Nephron (organoid): ENCODE data around the gene SLC13A3.

Source experiments
- H3K27ac Mint-ChIP-seq, 3 experiments: 2 replicates each; pipeline ENCODE4 v1.8.0; 2020; ENCODE audit warnings: mixed read lengths in 3 of 3, mild to moderate bottlenecking in 2 of 3, moderate library complexity in 1 of 3
- H3K27me3 Mint-ChIP-seq: 2 replicates; pipeline ENCODE4 v1.8.0; 2021; ENCODE audit warnings: low read depth, mild to moderate bottlenecking, moderate library complexity, mixed read lengths
- H3K36me3 Mint-ChIP-seq: 2 replicates; pipeline ENCODE4 v1.8.0; 2020; ENCODE audit warnings: low read depth, mixed read lengths
- H3K4me1 Mint-ChIP-seq: 2 replicates; pipeline ENCODE4 v1.8.0; 2020; ENCODE audit warnings: mixed read lengths
- H3K4me3 Mint-ChIP-seq, 3 experiments: 2 replicates each; pipeline ENCODE4 v1.8.0; 2020; ENCODE audit warnings: mild to moderate bottlenecking in 3 of 3, mixed read lengths in 3 of 3, moderate library complexity in 2 of 3
- H3K9me3 Mint-ChIP-seq: 2 replicates; pipeline ENCODE4 v1.8.0; 2020; ENCODE audit warnings: mixed read lengths
- CTCF ChIP-seq, 3 experiments: fragments of 200-600 bp; sonication (generic); IDR thresholded peaks; one replicate each; pipeline ENCODE4 v1.5.0; 2021; ENCODE audit warnings: antibody characterized with exemption in 3 of 3; ENCODE audit not compliant: unreplicated experiment in 3 of 3

SLC13A3 gene

GRCh38 chr20:46642265-46642968, 8.8 kb downstream of the SLC13A3 start:
- H3K4me3 Mint-ChIP-seq: no peak overlapping the region
- H3K4me1 Mint-ChIP-seq: peaks cover 5% of the 10 kb centered on the region
- H3K9me3 Mint-ChIP-seq: no peaks in the 10 kb centered on the region
- H3K27ac Mint-ChIP-seq: no peak overlapping the region
- H3K36me3 Mint-ChIP-seq: no peaks in the 10 kb centered on the region
- no peaks in the 10 kb centered on the region for H3K27me3 Mint-ChIP-seq
- TF ChIP-seq CTCF (IDR thresholded peaks at IDR 0.05; ENCODE audit: unreplicated experiment in 3 of 3): no peak

- H3K9me3 Mint-ChIP-seq: no peaks in the 10 kb centered on the region
- H3K4me1 Mint-ChIP-seq: no peaks in the 10 kb centered on the region
- TF ChIP-seq CTCF (IDR thresholded peaks at IDR 0.05; ENCODE audit: unreplicated experiment in 3 of 3): no peak
- no peaks in the 10 kb centered on the region for H3K36me3 Mint-ChIP-seq
- no peak overlapping the region for H3K4me3 Mint-ChIP-seq
- H3K27me3 Mint-ChIP-seq: no peaks in the 10 kb centered on the region
- H3K27ac Mint-ChIP-seq: no peak overlapping the region
These were observed 9.8 kb downstream of the SLC13A3 start for GRCh38 chr20:46641424-46641823.

GRCh38 chr20:46640536-46641311, 10.5 kb downstream of the SLC13A3 start:
- H3K27me3 Mint-ChIP-seq: no peaks in the 10 kb centered on the region
- TF ChIP-seq CTCF (IDR thresholded peaks at IDR 0.05; ENCODE audit: unreplicated experiment in 3 of 3): no peak
- H3K9me3 Mint-ChIP-seq: no peaks in the 10 kb centered on the region
- no peaks in the 10 kb centered on the region for H3K4me1 Mint-ChIP-seq
- no peaks in the 10 kb centered on the region for H3K36me3 Mint-ChIP-seq
- H3K4me3 Mint-ChIP-seq: no peak overlapping the region
- H3K27ac Mint-ChIP-seq: no peak overlapping the region

- Mint-ChIP-seq H3K9me3 (no peaks in the 10 kb centered on the region), H3K4me1 (no peaks in the 10 kb centered on the region), H3K27ac (no peak overlapping the region), H3K36me3 (no peaks in the 10 kb centered on the region), H3K27me3 (no peaks in the 10 kb centered on the region), H3K4me3 (no peak overlapping the region)
- no peak for TF ChIP-seq CTCF (IDR thresholded peaks at IDR 0.05; ENCODE audit: unreplicated experiment in 3 of 3)
These were observed 11.2 kb downstream of the SLC13A3 start for GRCh38 chr20:46640044-46640443.

GRCh38 chr20:46639587-46639986, 11.7 kb downstream of the SLC13A3 start:
- Mint-ChIP-seq H3K4me1 (no peaks in the 10 kb centered on the region), H3K4me3 (no peak overlapping the region), H3K27ac (no peak overlapping the region), H3K9me3 (no peaks in the 10 kb centered on the region), H3K27me3 (no peaks in the 10 kb centered on the region), H3K36me3 (no peaks in the 10 kb centered on the region)
- TF ChIP-seq CTCF (IDR thresholded peaks at IDR 0.05; ENCODE audit: unreplicated experiment in 3 of 3): no peak
